ENCODE results near the gene CLDN14. TPM values are rescaled to one million over a fixed set of nuclear protein-coding genes. Genes with fewer than 3 reads are reported as not detected.

The CLDN14 gene
- total and polyA plus RNA-seq, 12 donors, result 0.22 TPM; not detected in 11

DNA sequence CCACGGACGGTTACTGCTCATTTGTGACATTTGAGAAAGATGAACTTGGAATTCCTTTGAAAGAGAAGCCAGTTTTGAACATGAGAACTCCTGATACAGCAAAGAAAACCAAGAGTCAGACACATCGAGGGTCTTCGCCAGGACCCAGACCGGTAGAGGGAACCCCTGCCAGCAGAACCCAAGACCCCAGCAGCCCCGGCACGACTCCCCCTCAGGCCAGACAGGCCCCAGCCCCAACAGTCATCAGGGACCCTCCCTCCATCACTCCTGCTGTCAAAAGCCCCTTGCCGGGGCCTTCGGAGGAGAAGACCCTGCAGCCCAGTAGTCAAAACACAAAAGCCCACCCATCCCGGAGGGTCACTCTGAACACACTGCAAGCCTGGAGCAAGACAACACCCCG is 67.0 kb downstream of the CLDN14 start:
- Histone ChIP-seq H3K4me1 (replicated peaks in 1 of 2) (no peaks in the 10 kb centered on the region), H3K9me3 (replicated peaks in 1 of 3) (no peaks in the 10 kb centered on the region), H3K36me3 (replicated peaks in 1 of 2) (no peaks in the 10 kb centered on the region), H3K27me3 (no peaks in the 10 kb centered on the region), H3K27ac (no peak overlapping the region), H3K4me3 (no peak overlapping the region)
- WGBS, 4 donors, result 87 to 93% (median 91%) methylated on average over 8 to 11 of the region's 11 CpGs
- no peak for DNase-seq
- intact Hi-C loops (cut with DNase I), result loop anchor here in 1 of 2 donors (10.0 kb wide), 1 partner anchor 512 kb away; no protein-coding TSS in a partner anchor
- no peak for TF ChIP-seq CTCF (IDR thresholded peaks at IDR 0.05)
- TF ChIP-seq POLR2A (IDR thresholded peaks at IDR 0.05), result no peak

GRCh38 chr21:36411301-36411700 is 68.6 kb downstream of the CLDN14 start:
- no peak for TF ChIP-seq CTCF (IDR thresholded peaks at IDR 0.05)
- TF ChIP-seq POLR2A (IDR thresholded peaks at IDR 0.05), result no peak
- 96 to 98% (median 97%) methylated on average over 10 of the region's 10 CpGs for WGBS, 4 donors
- H3K4me1 ChIP-seq (replicated peaks in 1 of 2), result no peaks in the 10 kb centered on the region
- no peaks in the 10 kb centered on the region for H3K36me3 ChIP-seq (replicated peaks in 1 of 2)
- H3K4me3 ChIP-seq, result no peak overlapping the region
- H3K27me3 ChIP-seq, result no peaks in the 10 kb centered on the region
- H3K27ac ChIP-seq, result no peak overlapping the region
- no peaks in the 10 kb centered on the region for H3K9me3 ChIP-seq (replicated peaks in 1 of 3)
- intact Hi-C loops (cut with DNase I), result loop anchor here in 1 of 2 donors (10.0 kb wide), 1 partner anchor 514 kb away; no protein-coding TSS in a partner anchor
- no peak for DNase-seq

Other genes starting within 250 kb of the CLDN14 start
- gene MORC3, start 159.9 kb downstream of the CLDN14 start, total RNA-seq, result 10 to 100 TPM; 17.6 to 32.4 (median 27.8) TPM
- 10 to 100 TPM; 12.5 to 23.7 (median 19.6) TPM for gene MORC3, start 159.9 kb downstream of the CLDN14 start, polyA plus RNA-seq
- 1 to 10 TPM in 6 of 9 donors, under 1 TPM in 3; 0.30 to 2.1 (median 1.2) TPM for gene CHAF1B, start 94.7 kb downstream of the CLDN14 start, total RNA-seq
- 1 to 10 TPM in 1 of 3 donors, under 1 TPM in 2; 0.77 to 1.1 (median 0.80) TPM for gene CHAF1B, start 94.7 kb downstream of the CLDN14 start, polyA plus RNA-seq
- under 1 TPM in 4 of 9 donors, not detected in 5; 0.08 to 0.55 (median 0.33) TPM for gene SIM2, start 219.0 kb upstream of the CLDN14 start, total RNA-seq
- gene SIM2, start 219.0 kb upstream of the CLDN14 start, polyA plus RNA-seq, result under 1 TPM; 0.03 to 0.15 (median 0.08) TPM